Testis (tissue), 3 donors: ENCODE measurements around the gene MEIOB. TPM values are rescaled to one million over a fixed set of nuclear protein-coding genes. Genes with fewer than 3 reads are reported as not detected.
"Not testable (repeated sequence)": the region's sequence is repeated elsewhere in the genome, so short reads cannot be mapped to it uniquely, and the experiment has no call there.

Source experiments
- DNase-seq: peaks from one replicate; pipeline ENCODE4 v3.0.0-alpha.2; 2019
- H3K27ac ChIP-seq, 2 donors: fragments of 200-600 bp; sonication (generic); one replicate each; pipeline ENCODE4 v1.5.1; 2019
- H3K27me3 ChIP-seq: fragments of 200-600 bp; sonication (generic); one replicate; pipeline ENCODE4 v1.5.1; 2019
- H3K36me3 ChIP-seq: fragments of 200-600 bp; sonication (generic); one replicate; pipeline ENCODE4 v1.5.1; 2017; ENCODE audit warnings: low read depth; ENCODE audit errors: missing control alignments
- H3K4me1 ChIP-seq: fragments of 200-600 bp; sonication (generic); one replicate; pipeline ENCODE4 v1.5.1; 2019
- H3K4me3 ChIP-seq, 2 donors: fragments of 200-600 bp; sonication (generic); one replicate each; pipeline ENCODE4 v1.5.1; 2017 to 2019
- H3K9me3 ChIP-seq: fragments of 200-600 bp; sonication (generic); one replicate; pipeline ENCODE4 v1.5.1; 2017
- POLR2A ChIP-seq: fragments of 450-650 bp; IDR thresholded peaks from one replicate; pipeline ENCODE4 v1.6.1; 2017; ENCODE audit warnings: antibody characterized with exemption, mild to moderate bottlenecking, moderate library complexity
- WGBS, 2 donors: methylation state at CpG; one replicate each; pipeline ENCODE4 v1.1.5; 2018; 5-methylcytosine and 5-hydroxymethylcytosine counted together
- intact Hi-C: fragments of 100-400 bp; cut with DNase I; formaldehyde crosslinking; loops from one replicate; pipeline ENCODE4 v1.15.1; 2023; ENCODE audit warnings: low total_unique reads
- polyA plus RNA-seq: library from polyadenylated mRNA; stranded (reverse); fragments of 350-450 nt; fragmentation: Illumina TruSeq; extraction: RNeasy Lipid Tissue Mini Kit (QIAGEN cat#74804); gene quantifications from one replicate; pipeline ENCODE4 v1.2.3, GENCODE V29; 2014; ENCODE audit warnings: low read depth, low replicate concordance; ENCODE audit not compliant: insufficient read depth
- total RNA-seq, 2 donors: library from RNA; depleted of rRNA; stranded (reverse); fragments of >200 nt; gene quantifications; one replicate each; pipeline ENCODE4 v1.2.3, GENCODE V29; 2016
- TF ChIP-seq, protein P1 (sequence below), 3 experiments: fragments of 450-650 bp in 2 of 3; fragments of 200-600 bp in 1 of 3; sonication (generic) in 1 of 3; IDR thresholded peaks; one replicate each; pipeline ENCODE4 v1.5.1; 2016 to 2019; ENCODE audit warnings: antibody characterized with exemption in 3 of 3, mild to moderate bottlenecking in 2 of 3, moderate library complexity in 1 of 3

Gene MEIOB
- total and polyA plus RNA-seq, 3 donors from 2014 or later, result 34.6 to 53.9 (median 53.8) TPM

- intact Hi-C loops, result no loop called here
- no peaks in the 10 kb centered on the region for H3K36me3 ChIP-seq
- no peak overlapping the region for H3K4me3 ChIP-seq
- no peaks in the 10 kb centered on the region for H3K9me3 ChIP-seq
- DNase-seq, result no peak
- TF ChIP-seq POLR2A, result no peak
- TF ChIP-seq, protein P1, sequence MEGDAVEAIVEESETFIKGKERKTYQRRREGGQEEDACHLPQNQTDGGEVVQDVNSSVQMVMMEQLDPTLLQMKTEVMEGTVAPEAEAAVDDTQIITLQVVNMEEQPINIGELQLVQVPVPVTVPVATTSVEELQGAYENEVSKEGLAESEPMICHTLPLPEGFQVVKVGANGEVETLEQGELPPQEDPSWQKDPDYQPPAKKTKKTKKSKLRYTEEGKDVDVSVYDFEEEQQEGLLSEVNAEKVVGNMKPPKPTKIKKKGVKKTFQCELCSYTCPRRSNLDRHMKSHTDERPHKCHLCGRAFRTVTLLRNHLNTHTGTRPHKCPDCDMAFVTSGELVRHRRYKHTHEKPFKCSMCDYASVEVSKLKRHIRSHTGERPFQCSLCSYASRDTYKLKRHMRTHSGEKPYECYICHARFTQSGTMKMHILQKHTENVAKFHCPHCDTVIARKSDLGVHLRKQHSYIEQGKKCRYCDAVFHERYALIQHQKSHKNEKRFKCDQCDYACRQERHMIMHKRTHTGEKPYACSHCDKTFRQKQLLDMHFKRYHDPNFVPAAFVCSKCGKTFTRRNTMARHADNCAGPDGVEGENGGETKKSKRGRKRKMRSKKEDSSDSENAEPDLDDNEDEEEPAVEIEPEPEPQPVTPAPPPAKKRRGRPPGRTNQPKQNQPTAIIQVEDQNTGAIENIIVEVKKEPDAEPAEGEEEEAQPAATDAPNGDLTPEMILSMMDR (IDR thresholded peaks at IDR 0.05), result no peak
- H3K27me3 ChIP-seq, result no peaks in the 10 kb centered on the region
- H3K27ac ChIP-seq, result no peak overlapping the region
- H3K4me1 ChIP-seq, result no peaks in the 10 kb centered on the region
- 93 to 95% methylated on average over 16 of the region's 16 CpGs for WGBS, 2 donors
Observed at GRCh38 chr16:1810106-1810505, 61.9 kb downstream of the MEIOB start.

DNA sequence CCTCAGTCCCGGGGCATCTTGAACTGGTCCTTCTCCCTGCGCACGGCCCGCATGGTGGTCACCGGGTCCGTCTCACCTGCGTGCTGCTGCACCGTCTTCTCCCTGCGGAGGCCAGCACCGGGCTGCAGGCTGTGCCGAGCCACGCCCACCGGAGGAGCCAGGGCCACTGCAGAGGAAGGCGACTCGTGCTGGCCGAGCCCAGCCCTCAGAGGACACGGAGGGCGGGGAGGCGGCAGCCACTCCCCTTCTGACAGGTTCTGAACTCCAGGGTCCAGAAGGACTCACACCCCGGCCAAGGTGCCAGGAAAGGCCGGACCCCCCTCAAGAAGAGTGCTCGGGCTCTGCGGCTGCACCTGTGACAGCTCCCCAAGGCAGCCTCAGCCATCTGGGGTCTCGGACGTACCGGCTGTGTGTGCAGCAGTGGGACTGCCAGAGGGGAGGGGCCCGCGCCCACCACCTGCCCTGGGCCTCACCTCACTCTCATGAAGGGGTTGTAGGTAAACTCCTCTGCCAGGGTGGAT, 62.6 kb downstream of the MEIOB start:
- WGBS, 2 donors, result 79 to 84% methylated on average over 21 to 27 of the region's 28 CpGs
- Histone ChIP-seq H3K27ac (no peak overlapping the region), H3K36me3 (no peaks in the 10 kb centered on the region), H3K27me3 (no peaks in the 10 kb centered on the region), H3K4me3 (no peak overlapping the region), H3K9me3 (no peaks in the 10 kb centered on the region), H3K4me1 (no peaks in the 10 kb centered on the region)
- intact Hi-C loops, result no loop called here
- no peak for DNase-seq
- no peak for TF ChIP-seq POLR2A
- TF ChIP-seq, protein P1 (IDR thresholded peaks at IDR 0.05), result no peak

DNA sequence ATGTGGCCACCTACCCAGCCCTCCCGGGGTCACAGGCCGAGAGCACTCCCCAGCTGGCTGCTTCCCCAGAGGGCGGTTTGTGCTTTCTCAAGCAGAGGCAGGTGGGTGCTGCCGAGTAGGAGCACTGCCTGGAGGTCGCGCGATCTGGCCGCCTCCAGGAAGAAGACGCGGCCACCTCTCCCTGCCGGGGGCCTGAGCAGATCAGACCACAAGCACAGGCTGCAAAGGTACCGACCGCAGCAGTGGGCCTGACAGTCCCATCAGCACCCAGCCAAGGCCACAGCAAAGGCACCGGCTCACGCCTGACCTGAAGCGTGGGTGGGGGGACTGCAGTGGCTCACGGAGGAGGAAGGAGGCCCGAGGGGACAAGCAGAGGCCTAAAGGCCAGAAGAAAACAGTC, 63.3 kb downstream of the MEIOB start:
- DNase-seq, result no peak
- H3K36me3 ChIP-seq, result no peaks in the 10 kb centered on the region
- no peaks in the 10 kb centered on the region for H3K27me3 ChIP-seq
- no peak overlapping the region for H3K27ac ChIP-seq
- 80 to 89% methylated on average over 17 to 18 of the region's 18 CpGs for WGBS, 2 donors
- intact Hi-C loops, result no loop called here
- H3K4me1 ChIP-seq, result no peaks in the 10 kb centered on the region
- H3K4me3 ChIP-seq, result no peak overlapping the region
- H3K9me3 ChIP-seq, result no peaks in the 10 kb centered on the region
- no peak for TF ChIP-seq POLR2A
- TF ChIP-seq, protein P1 (IDR thresholded peaks at IDR 0.05), result no peak

- H3K36me3 ChIP-seq, result no peaks in the 10 kb centered on the region
- TF ChIP-seq, protein P1 (IDR thresholded peaks at IDR 0.05), result no peak
- no peak for TF ChIP-seq POLR2A
- H3K27me3 ChIP-seq, result no peaks in the 10 kb centered on the region
- 86 to 89% methylated on average over 10 of the region's 10 CpGs for WGBS, 2 donors
- no peaks in the 10 kb centered on the region for H3K4me1 ChIP-seq
- DNase-seq, result no peak
- no peaks in the 10 kb centered on the region for H3K9me3 ChIP-seq
- H3K27ac ChIP-seq, result no peak overlapping the region
- intact Hi-C loops, result no loop called here
- no peak overlapping the region for H3K4me3 ChIP-seq
Observed at GRCh38 chr16:1807626-1808025, 64.3 kb downstream of the MEIOB start.

- WGBS, 2 donors, result 84 to 87% methylated on average over 10 of the region's 10 CpGs
Observed at GRCh38 chr16:1800701-1801100, 71.3 kb downstream of the MEIOB start.

DNA sequence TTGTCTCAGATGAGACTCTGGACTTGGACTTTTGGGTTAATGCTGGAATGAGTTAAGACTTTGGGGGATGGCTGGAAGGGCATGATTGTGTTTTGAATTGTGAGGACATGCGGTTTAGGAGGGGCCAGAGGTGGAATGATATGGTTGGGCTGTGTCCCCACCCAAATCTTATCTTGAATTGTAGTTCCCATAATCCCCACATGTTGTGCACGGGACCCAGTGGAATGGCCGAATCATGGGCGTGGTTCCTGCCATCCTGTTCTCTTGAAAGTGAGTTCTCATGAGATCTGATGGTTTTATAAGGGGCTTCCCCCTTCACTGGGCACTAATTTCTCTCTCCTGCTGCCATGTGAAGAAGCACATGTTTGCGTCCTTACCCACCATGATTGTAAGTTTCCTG, 72.7 kb downstream of the MEIOB start:
- H3K4me1 ChIP-seq, H3K27me3 ChIP-seq, DNase-seq, intact Hi-C loops, H3K36me3 ChIP-seq, H3K4me3 ChIP-seq, H3K27ac ChIP-seq, H3K9me3 ChIP-seq: not testable (repeated sequence)
- WGBS, 2 donors, result 88 to 97% methylated on average over 4 to 5 of the region's 5 CpGs

More at GRCh38 chr16:1800701-1801100, 71.3 kb downstream of the MEIOB start:
- H3K36me3 ChIP-seq, result no peaks in the 10 kb centered on the region
- no peaks in the 10 kb centered on the region for H3K9me3 ChIP-seq
- no peaks in the 10 kb centered on the region for H3K4me1 ChIP-seq
- intact Hi-C loops, result no loop called here
- H3K4me3 ChIP-seq, result no peak overlapping the region
- no peak for DNase-seq
- no peak overlapping the region for H3K27ac ChIP-seq
- no peak for TF ChIP-seq POLR2A
- TF ChIP-seq, protein P1 (IDR thresholded peaks at IDR 0.05), result no peak
- H3K27me3 ChIP-seq, result no peaks in the 10 kb centered on the region
